ENCODE data around the gene DLX3.
A peak's percentile ranks its signal among the peaks of the same experiment; 100 is the strongest.
"Not testable (repeated sequence)": the region's sequence is repeated elsewhere in the genome, so short reads cannot be mapped to it uniquely, and the experiment has no call there.

DLX3 gene

GRCh38 chr17:49995055-49995738 lies at the start of gene DLX3:
Gene DLX3 (minus strand): TSS chr17:49995224. CDS start chr17:49994998, 226 bp downstream.
- DNase-seq, result peak; percentile 88

GRCh38 chr17:50044483-50044882 lies 49.5 kb upstream of the DLX3 start:
- DNase-seq, result no peak

- peak; percentile 56 for DNase-seq
These were observed 48.5 kb upstream of the DLX3 start for GRCh38 chr17:50043290-50044148.

GRCh38 chr17:50042211-50042610 lies 47.2 kb upstream of the DLX3 start:
- no peak for DNase-seq

GRCh38 chr17:50040496-50040895 lies 45.5 kb upstream of the DLX3 start:
- not testable (repeated sequence) for DNase-seq

GRCh38 chr17:50039058-50039457 lies 44.0 kb upstream of the DLX3 start:
- DNase-seq, result no peak

- DNase-seq, result no peak
These were observed 42.5 kb upstream of the DLX3 start for GRCh38 chr17:50037321-50038107.

GRCh38 chr17:50036455-50037261 lies 41.6 kb upstream of the DLX3 start:
- no peak for DNase-seq

GRCh38 chr17:50035945-50036344 lies 40.9 kb upstream of the DLX3 start:
- DNase-seq, result no peak

GRCh38 chr17:50035421-50035879 lies 40.4 kb upstream of the DLX3 start:
- no peak for DNase-seq

- DNase-seq, result no peak
These were observed 39.7 kb upstream of the DLX3 start for GRCh38 chr17:50034498-50035364.

GRCh38 chr17:50033316-50033715 lies 38.3 kb upstream of the DLX3 start:
- DNase-seq, result no peak

- DNase-seq, result no peak
These were observed 34.2 kb upstream of the DLX3 start for GRCh38 chr17:50029185-50029584.

- DNase-seq, result no peak
These were observed 33.7 kb upstream of the DLX3 start for GRCh38 chr17:50028736-50029120.

GRCh38 chr17:50027881-50028735 lies 33.1 kb upstream of the DLX3 start:
- DNase-seq, result peak; percentile 49

GRCh38 chr17:50027172-50027880 lies 32.3 kb upstream of the DLX3 start:
- peak; percentile 70 for DNase-seq

GRCh38 chr17:50026837-50027171 lies 31.8 kb upstream of the DLX3 start:
- peak; percentile 89 for DNase-seq

GRCh38 chr17:50026046-50026675 lies 31.1 kb upstream of the DLX3 start:
- DNase-seq, result no peak

- no peak for DNase-seq
These were observed 29.8 kb upstream of the DLX3 start for GRCh38 chr17:50024808-50025207.

Data from femur (tissue), 1 donor.